HepG2 (cell line): ENCODE data around the gene IVD. TPM values are rescaled to one million over a fixed set of nuclear protein-coding genes. Genes with fewer than 3 reads are reported as not detected.

Experiments
- ATAC-seq: fragments of 200-7000 bp; cut with Tn5 transposase; 3 replicates; pipeline ENCODE4 v1.9.1; 2020; ENCODE audit warnings: mild to moderate bottlenecking, moderate library complexity
- BruUV-seq: library from RNA; stranded (reverse); fragments of 400-500 nt; replicated peaks from 2 replicates; lab custom pipeline; 2021; lab: Mats Ljungman, UMichigan
- CTCF ChIA-PET: fragments of 300-600 bp; formaldehyde crosslinking; extraction: SDS; loops from one replicate; lab custom pipeline; 2021; ENCODE audit warnings: low total read pairs, inconsistent platforms, low intra/inter-chr PET ratio; lab: Yijun Ruan, JAX
- POLR2A ChIA-PET: fragments of 350-600 bp; sonication (Branson Sonifier 250); formaldehyde crosslinking; loops from one replicate; lab custom pipeline; 2020; ENCODE audit warnings: antibody characterized with exemption, inconsistent platforms; lab: Yijun Ruan, JAX
- DNase-seq: peaks from one replicate; pipeline ENCODE4 v3.0.0-alpha.2; 2015; ENCODE audit warnings: low spot score
- FAIRE-seq: peaks from 3 replicates; lab custom pipeline; 2011; peaks lifted over from hg19 to GRCh38; lab: Jason Lieb, UNC
- H2AFZ ChIP-seq: one replicate; pipeline ENCODE4 v1.6.1; 2011; ENCODE audit warnings: low read length, inconsistent platforms
- H3K27ac ChIP-seq: fragments of 300-600 bp; 3 replicates; pipeline ENCODE4 v1.8.0; 2011; ENCODE audit warnings: mixed run types, mild to moderate bottlenecking, mixed read lengths, low read length, inconsistent platforms; ENCODE audit not compliant: insufficient read depth; ENCODE audit errors: extremely low read length
- H3K27me3 ChIP-seq, 2 experiments: fragments of 200-600 bp in 1 of 2; 2 replicates in 1 of 2; 3 replicates in 1 of 2; pipeline versions ENCODE4 v1.6.0 to v1.8.0; 2011; ENCODE audit warnings: low read length in 2 of 2, mild to moderate bottlenecking in 2 of 2, moderate library complexity in 2 of 2, inconsistent platforms in 1 of 2; ENCODE audit not compliant: insufficient read depth in 2 of 2, control insufficient read depth in 1 of 2
- H3K36me3 ChIP-seq, 2 experiments: fragments of 200-600 bp in 1 of 2; replicated peaks in 1 of 2; 2 replicates in 1 of 2; 3 replicates in 1 of 2; pipeline versions ENCODE4 v1.5.1 to v1.8.0; 2011; ENCODE audit warnings: low read length in 2 of 2, inconsistent platforms in 1 of 2; ENCODE audit not compliant: insufficient read depth in 2 of 2, control insufficient read depth in 1 of 2
- H3K4me1 ChIP-seq: 2 replicates; pipeline ENCODE4 v1.5.1; 2012; ENCODE audit warnings: low read length, inconsistent platforms; ENCODE audit not compliant: insufficient read depth
- H3K4me2 ChIP-seq: 2 replicates; pipeline ENCODE4 v1.6.0; 2011; ENCODE audit warnings: low read depth, low read length, inconsistent platforms
- H3K4me3 ChIP-seq, 3 experiments: fragments of 200-600 bp in 1 of 3; sonication (generic), shearing (Covaris generic) in 1 of 3; replicated peaks in 1 of 3; 2 replicates each; pipeline ENCODE4 v1.5.1; 2011 to 2016; ENCODE audit warnings: low read length in 3 of 3, inconsistent platforms in 2 of 3, low read depth in 2 of 3, mild to moderate bottlenecking in 2 of 3, control low read depth in 1 of 3, mixed read lengths in 1 of 3; ENCODE audit not compliant: insufficient read depth in 1 of 3
- H3K79me2 ChIP-seq: one replicate; pipeline ENCODE4 v1.6.1; 2011; ENCODE audit warnings: low read length, inconsistent platforms; ENCODE audit not compliant: insufficient read depth
- H3K9ac ChIP-seq: 2 replicates; pipeline ENCODE4 v1.6.0; 2011; ENCODE audit warnings: mild to moderate bottlenecking, low read depth, low read length, inconsistent platforms; ENCODE audit not compliant: insufficient read depth
- H3K9me3 ChIP-seq: 2 replicates; pipeline ENCODE4 v1.5.1; 2012; ENCODE audit warnings: mild to moderate bottlenecking, low read length
- H4K20me1 ChIP-seq: 2 replicates; pipeline ENCODE4 v1.6.0; 2011; ENCODE audit warnings: inconsistent platforms, mild to moderate bottlenecking, low read length, moderate library complexity; ENCODE audit not compliant: insufficient read depth
- HDAC6 ChIP-seq: fragments of 200-600 bp; sonication (generic); IDR thresholded peaks from 2 replicates; pipeline ENCODE4 v1.7.0; 2017; ENCODE audit warnings: mild to moderate bottlenecking, antibody characterized with exemption, low read length, low read depth
- NCOA2 ChIP-seq: sonication (generic); formaldehyde crosslinking; IDR thresholded peaks from 2 replicates; pipeline ENCODE4 v1.8.0; 2022; ENCODE audit warnings: inconsistent platforms
- NCOR1 ChIP-seq: fragments of 200-600 bp; sonication (generic); IDR thresholded peaks from 2 replicates; pipeline ENCODE4 v1.7.0; 2017; ENCODE audit warnings: antibody characterized with exemption, low read length, borderline replicate concordance
- NFATC3 ChIP-seq: sonication (generic); formaldehyde crosslinking; IDR thresholded peaks from 2 replicates; pipeline ENCODE4 v1.5.1; 2020; ENCODE audit warnings: mild to moderate bottlenecking, missing genetic modification reagents
- SSRP1 ChIP-seq: IDR thresholded peaks from 2 replicates; pipeline ENCODE4 v1.6.1; 2016; ENCODE audit warnings: control low read depth
- TGIF2 ChIP-seq: IDR thresholded peaks from 2 replicates; pipeline ENCODE4 v1.6.1; 2016; ENCODE audit warnings: control low read depth, missing compliant biosample characterization
- ZNF333 ChIP-seq: sonication (generic); formaldehyde crosslinking; IDR thresholded peaks from 2 replicates; pipeline ENCODE4 v1.4.0; 2020; ENCODE audit warnings: mild to moderate bottlenecking, missing genetic modification reagents, borderline replicate concordance
- ZNF34 ChIP-seq: sonication (generic); formaldehyde crosslinking; IDR thresholded peaks from 2 replicates; pipeline ENCODE4 v1.4.0; 2020; ENCODE audit warnings: mild to moderate bottlenecking, missing genetic modification reagents, borderline replicate concordance
- ZNF547 ChIP-seq: sonication (generic); formaldehyde crosslinking; IDR thresholded peaks from 2 replicates; pipeline ENCODE4 v1.5.1; 2020; ENCODE audit warnings: mild to moderate bottlenecking, missing genetic modification reagents
- ZNF607 ChIP-seq: sonication (generic); formaldehyde crosslinking; IDR thresholded peaks from 2 replicates; pipeline ENCODE4 v1.5.1; 2020; ENCODE audit warnings: missing genetic modification reagents, mild to moderate bottlenecking, borderline replicate concordance
- ZNF619 ChIP-seq: sonication (generic); formaldehyde crosslinking; IDR thresholded peaks from 2 replicates; pipeline ENCODE4 v1.4.0; 2020; ENCODE audit warnings: mild to moderate bottlenecking, missing genetic modification reagents
- ZNF674 ChIP-seq: sonication (generic); formaldehyde crosslinking; IDR thresholded peaks from 2 replicates; pipeline ENCODE4 v1.5.0; 2020; ENCODE audit warnings: low read depth, mild to moderate bottlenecking, missing genetic modification reagents
- ZNF768 ChIP-seq: sonication (generic); formaldehyde crosslinking; IDR thresholded peaks from 2 replicates; pipeline ENCODE4 v1.4.0; 2020; ENCODE audit warnings: missing genetic modification reagents
- ZNF816 ChIP-seq: sonication (generic); formaldehyde crosslinking; IDR thresholded peaks from 2 replicates; pipeline ENCODE4 v1.8.0; 2022; ENCODE audit warnings: missing genetic modification reagents, mild to moderate bottlenecking, borderline replicate concordance
- WGBS: methylation state at CpG from one replicate; pipeline ENCODE4 v1.1.6; 2017; ENCODE audit warnings: low lambda C conversion rate; 5-methylcytosine and 5-hydroxymethylcytosine counted together
- in situ Hi-C: cut with HindIII; loops from 2 replicates; pipeline ENCODE4 v1.10.0; 2017; ENCODE audit warnings: low pct_unique_long_range_greater_than_20kb; ENCODE audit not compliant: extremely low pct_ligation_motif_present
- intact Hi-C: fragments of 100-400 bp; cut with micrococcal nuclease; formaldehyde crosslinking; loops from one replicate; pipeline ENCODE4 v1.10.0; 2022; ENCODE audit not compliant: unreplicated experiment
- polyA plus RNA-seq, 8 experiments: library from polyadenylated mRNA; depleted of rRNA in 3 of 8; stranded (reverse) in 7 of 8; unstranded in 1 of 8; fragments of >200 nt; fragmentation: Illumina TruSeq in 4 of 8; extraction: Trizol in 4 of 8; gene quantifications; 2 replicates each; pipeline versions ENCODE4 v1.2.1 to v1.2.3, GENCODE V29; 2011 to 2016; ENCODE audit warnings: low read depth in 4 of 8, missing spikeins in 1 of 8, mixed read lengths in 1 of 8; ENCODE audit not compliant: insufficient read depth in 1 of 8
- total RNA-seq, 5 experiments: library from RNA; depleted of rRNA; stranded (reverse); fragments of >200 nt; fragmentation: Illumina TruSeq; extraction: Trizol; gene quantifications; 2 replicates each; pipeline ENCODE4 v1.2.3, GENCODE V29; 2016; ENCODE audit warnings: low read depth in 1 of 5
- TF ChIP-seq, protein P1 (sequence below): sonication (generic); formaldehyde crosslinking; IDR thresholded peaks from 2 replicates; pipeline ENCODE4 v1.4.0; 2020; ENCODE audit warnings: missing genetic modification reagents
- TF ChIP-seq, protein P2 (sequence below): sonication (generic); formaldehyde crosslinking; IDR thresholded peaks from 2 replicates; pipeline ENCODE4 v1.9.0; 2021; ENCODE audit warnings: missing genetic modification reagents, borderline replicate concordance
- TF ChIP-seq, protein P3 (sequence below): sonication (generic); formaldehyde crosslinking; IDR thresholded peaks from 2 replicates; pipeline ENCODE4 v1.4.0; 2020; ENCODE audit warnings: low read depth, mild to moderate bottlenecking, missing genetic modification reagents

IVD gene
- total and polyA plus RNA-seq, 2 of the 13 experiments (the other 11 are each of a cell fraction or from before 2014, with no cell fraction given) = 48.0 to 53.9 TPM

DNA sequence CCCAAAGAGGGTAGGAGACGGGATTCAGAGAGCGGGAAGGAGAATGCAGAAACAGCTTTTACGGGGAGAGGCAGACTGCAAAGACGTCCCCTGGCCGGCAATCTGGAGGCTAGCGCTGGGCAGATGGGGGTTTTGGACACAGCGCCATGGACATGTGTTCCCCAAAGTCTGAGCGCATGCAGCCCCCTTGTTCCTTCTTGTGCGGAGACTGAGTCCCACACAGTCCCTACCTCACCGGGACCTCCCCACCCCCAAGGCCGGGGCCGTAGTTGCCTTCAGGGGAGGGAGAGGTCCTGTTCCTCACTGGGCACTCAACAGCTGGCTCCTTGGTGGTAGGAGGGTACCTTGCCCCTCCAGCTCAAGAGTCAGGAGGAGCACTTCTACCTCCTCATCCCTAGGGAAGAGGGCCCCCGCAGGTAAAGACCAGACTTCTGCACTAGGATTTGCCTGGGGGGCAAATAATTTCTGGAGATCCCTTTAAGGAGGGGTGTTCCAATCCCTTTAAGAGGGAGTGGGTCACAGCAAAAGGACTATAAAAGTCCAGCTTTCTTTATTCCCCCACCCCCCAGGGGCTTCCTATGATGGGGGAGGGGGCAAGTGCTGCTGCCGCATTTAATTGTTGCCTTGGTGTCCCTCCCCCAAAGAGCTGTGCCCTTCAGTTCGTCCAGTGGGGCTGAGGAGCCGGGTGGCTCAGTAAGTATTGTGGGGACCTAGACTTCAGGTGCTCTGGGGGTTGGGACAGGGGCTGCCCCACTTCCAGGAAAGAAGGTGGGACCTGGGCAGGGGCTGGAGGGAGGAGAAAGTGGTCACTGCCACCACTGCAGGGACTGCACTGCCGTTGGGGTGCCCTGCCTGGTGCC is 31.5 kb downstream of the IVD start:
- no peaks in the 10 kb centered on the region for H3K36me3 ChIP-seq
- H3K79me2 ChIP-seq = no peaks in the 10 kb centered on the region
- peaks cover 5 to 54% of the 10 kb centered on the region in 2 experiments; a peak in 4 of 5 replicates for H3K27me3 ChIP-seq
- H3K9me3 ChIP-seq = no peaks in the 10 kb centered on the region
- H4K20me1 ChIP-seq = no peaks in the 10 kb centered on the region
- ATAC-seq (no peak), DNase-seq (no peak), FAIRE-seq (no peak)
- WGBS = 23% methylated on average over 11 of the region's 17 CpGs
- no peak overlapping the region for H2AFZ ChIP-seq
- intact Hi-C loops (no loop called here), in situ Hi-C loops (no loop called here)
- peak overlapping the region; percentile 70 for H3K4me2 ChIP-seq
- CTCF ChIA-PET = no interaction called here
- no peak overlapping the region for H3K27ac ChIP-seq
- POLR2A ChIA-PET = interaction anchor here (0.7 kb wide), 1 partner anchor 18 kb away, joined by 3 read pairs; no protein-coding TSS in a partner anchor
- no TSS peak for BruUV-seq
- H3K9ac ChIP-seq = 0 out of 2 replicates have a peak overlapping the region, but pooled peaks have one; percentile 22
- peaks cover 57% of the 10 kb centered on the region for H3K4me1 ChIP-seq
- TF ChIP-seq ZNF619 (CRISPR knock-in tag) (no peak), HDAC6 (no peak), NCOR1 (no peak), ZNF674 (CRISPR knock-in tag) (no peak), ZNF547 (CRISPR knock-in tag) (no peak), ZNF607 (CRISPR knock-in tag) (no peak), NFATC3 (no peak), SSRP1 (CRISPR knock-in tag) (no peak), ZNF333 (CRISPR knock-in tag) (no peak), NCOA2 (CRISPR knock-in tag) (no peak), ZNF816 (no peak), ZNF34 (CRISPR knock-in tag) (no peak), ZNF768 (no peak), TGIF2 (CRISPR knock-in tag) (no peak)
- TF ChIP-seq, protein P1, sequence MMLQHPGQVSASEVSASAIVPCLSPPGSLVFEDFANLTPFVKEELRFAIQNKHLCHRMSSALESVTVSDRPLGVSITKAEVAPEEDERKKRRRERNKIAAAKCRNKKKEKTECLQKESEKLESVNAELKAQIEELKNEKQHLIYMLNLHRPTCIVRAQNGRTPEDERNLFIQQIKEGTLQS (CRISPR knock-in tag) = no peak
- TF ChIP-seq, protein P2, sequence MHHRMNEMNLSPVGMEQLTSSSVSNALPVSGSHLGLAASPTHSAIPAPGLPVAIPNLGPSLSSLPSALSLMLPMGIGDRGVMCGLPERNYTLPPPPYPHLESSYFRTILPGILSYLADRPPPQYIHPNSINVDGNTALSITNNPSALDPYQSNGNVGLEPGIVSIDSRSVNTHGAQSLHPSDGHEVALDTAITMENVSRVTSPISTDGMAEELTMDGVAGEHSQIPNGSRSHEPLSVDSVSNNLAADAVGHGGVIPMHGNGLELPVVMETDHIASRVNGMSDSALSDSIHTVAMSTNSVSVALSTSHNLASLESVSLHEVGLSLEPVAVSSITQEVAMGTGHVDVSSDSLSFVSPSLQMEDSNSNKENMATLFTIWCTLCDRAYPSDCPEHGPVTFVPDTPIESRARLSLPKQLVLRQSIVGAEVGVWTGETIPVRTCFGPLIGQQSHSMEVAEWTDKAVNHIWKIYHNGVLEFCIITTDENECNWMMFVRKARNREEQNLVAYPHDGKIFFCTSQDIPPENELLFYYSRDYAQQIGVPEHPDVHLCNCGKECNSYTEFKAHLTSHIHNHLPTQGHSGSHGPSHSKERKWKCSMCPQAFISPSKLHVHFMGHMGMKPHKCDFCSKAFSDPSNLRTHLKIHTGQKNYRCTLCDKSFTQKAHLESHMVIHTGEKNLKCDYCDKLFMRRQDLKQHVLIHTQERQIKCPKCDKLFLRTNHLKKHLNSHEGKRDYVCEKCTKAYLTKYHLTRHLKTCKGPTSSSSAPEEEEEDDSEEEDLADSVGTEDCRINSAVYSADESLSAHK (CRISPR knock-in tag) = no peak
- TF ChIP-seq, protein P3, sequence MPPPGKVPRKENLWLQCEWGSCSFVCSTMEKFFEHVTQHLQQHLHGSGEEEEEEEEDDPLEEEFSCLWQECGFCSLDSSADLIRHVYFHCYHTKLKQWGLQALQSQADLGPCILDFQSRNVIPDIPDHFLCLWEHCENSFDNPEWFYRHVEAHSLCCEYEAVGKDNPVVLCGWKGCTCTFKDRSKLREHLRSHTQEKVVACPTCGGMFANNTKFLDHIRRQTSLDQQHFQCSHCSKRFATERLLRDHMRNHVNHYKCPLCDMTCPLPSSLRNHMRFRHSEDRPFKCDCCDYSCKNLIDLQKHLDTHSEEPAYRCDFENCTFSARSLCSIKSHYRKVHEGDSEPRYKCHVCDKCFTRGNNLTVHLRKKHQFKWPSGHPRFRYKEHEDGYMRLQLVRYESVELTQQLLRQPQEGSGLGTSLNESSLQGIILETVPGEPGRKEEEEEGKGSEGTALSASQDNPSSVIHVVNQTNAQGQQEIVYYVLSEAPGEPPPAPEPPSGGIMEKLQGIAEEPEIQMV = no peak
- H3K4me3 ChIP-seq = peak overlapping the region in 1 of 3 experiments; percentile 68; a peak in 1 of 6 replicates
